Cardiac muscle cell (in vitro differentiated cells and primary cell): ENCODE measurements around the gene INAVA. TPM values are rescaled to one million over a fixed set of nuclear protein-coding genes. Genes with fewer than 3 reads are reported as not detected.

Experiments used
- DNase-seq, 2 donors: peaks; one replicate each; pipeline versions ENCODE4 v3.0.0 to v3.0.0-alpha.2; 2010 to 2017; ENCODE audit warnings: low read depth in 1 of 2, low spot score in 1 of 2
- H3K27ac ChIP-seq: fragments of 200-600 bp; sonication (generic); 2 replicates; pipeline ENCODE4 v1.5.1; 2016
- H3K27me3 ChIP-seq: fragments of 200-600 bp; sonication (generic); 2 replicates; pipeline ENCODE4 v1.6.0; 2016; ENCODE audit warnings: control low read depth
- H3K36me3 ChIP-seq: fragments of 200-600 bp; sonication (generic); 2 replicates; pipeline ENCODE4 v1.5.1; 2016; ENCODE audit warnings: control low read depth
- H3K4me1 ChIP-seq: fragments of 200-600 bp; sonication (generic); 2 replicates; pipeline ENCODE4 v1.8.1; 2017; ENCODE audit warnings: low read depth, mild to moderate bottlenecking, mixed run types
- H3K4me3 ChIP-seq: fragments of 200-600 bp; sonication (generic); 2 replicates; pipeline ENCODE4 v1.5.1; 2016; ENCODE audit warnings: mild to moderate bottlenecking
- H3K9me3 ChIP-seq: fragments of 200-600 bp; sonication (generic); 2 replicates; pipeline ENCODE4 v1.5.1; 2017; ENCODE audit warnings: low read depth, mild to moderate bottlenecking, control low read depth
- polyA plus RNA-seq: library from polyadenylated mRNA; unstranded; fragments of >200 nt; fragmentation: Nextera tagmentation; extraction: Ambion mirVana; gene quantifications from 2 replicates; pipeline ENCODE4 v1.2.1, GENCODE V29; 2016
- total RNA-seq: library from RNA; depleted of rRNA; stranded (reverse); fragments of >200 nt; gene quantifications from 2 replicates; pipeline ENCODE4 v1.2.3, GENCODE V29; 2016
- TF ChIP-seq, protein P1 (sequence below): IDR thresholded peaks from 2 replicates; pipeline ENCODE4 v1.5.1; 2012; ENCODE audit warnings: low read depth, mild to moderate bottlenecking, low read length

Gene INAVA
- total RNA-seq, result 4.9 and 37.8 TPM in 2 replicates
- 7.4 and 8.4 TPM in 2 replicates for polyA plus RNA-seq

DNA sequence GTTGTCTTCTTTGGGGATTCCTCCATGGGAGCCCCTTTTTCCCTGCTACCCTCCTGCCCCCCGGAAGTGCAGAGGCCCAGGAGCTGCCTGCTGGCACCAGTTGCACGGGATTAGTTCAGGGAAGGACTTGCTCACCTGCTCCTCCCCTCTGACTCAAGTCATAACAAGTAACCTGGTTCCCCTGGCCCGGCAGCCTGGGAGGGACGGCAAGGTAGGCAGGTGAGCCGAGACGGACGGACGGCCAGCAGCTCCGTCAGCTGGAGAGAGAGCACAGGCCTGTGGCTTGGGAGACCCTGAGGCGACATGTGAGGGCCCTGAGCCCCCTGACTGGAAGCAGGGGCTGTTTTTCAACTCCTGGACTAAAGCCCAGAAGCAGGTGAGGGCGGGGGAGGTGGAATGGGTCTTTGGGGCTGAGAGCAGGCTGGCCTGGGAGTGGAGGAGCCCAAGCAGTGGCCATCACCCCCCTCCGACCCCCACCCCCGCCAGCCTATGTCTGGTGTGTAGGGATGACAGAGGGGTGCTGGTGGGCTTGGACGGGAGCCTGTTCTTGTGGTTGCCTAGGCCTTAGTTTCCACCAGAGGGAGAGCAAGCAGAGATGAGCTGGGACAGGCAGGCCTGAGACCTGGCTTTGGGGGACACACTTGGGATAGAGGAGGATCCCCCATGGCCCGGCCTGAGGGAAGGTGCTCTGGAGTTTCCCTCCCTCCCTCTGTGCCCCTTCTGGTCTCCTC lies at the start of gene INAVA:
INAVA (plus strand) TSS at position 189 of the 731 bp plus-strand sequence. CDS start 3,501 bp downstream, outside the sequence.
- H3K9me3 ChIP-seq, result no peaks in the 10 kb centered on the region
- no peak for DNase-seq
- H3K4me1 ChIP-seq, result peaks cover 10% of the 10 kb centered on the region
- H3K27me3 ChIP-seq, result no peaks in the 10 kb centered on the region
- H3K36me3 ChIP-seq, result no peaks in the 10 kb centered on the region
- H3K27ac ChIP-seq, result no peak within 1 kb of the TSS
- H3K4me3 ChIP-seq, result no peak within 1 kb of the TSS
- TF ChIP-seq, protein P1, sequence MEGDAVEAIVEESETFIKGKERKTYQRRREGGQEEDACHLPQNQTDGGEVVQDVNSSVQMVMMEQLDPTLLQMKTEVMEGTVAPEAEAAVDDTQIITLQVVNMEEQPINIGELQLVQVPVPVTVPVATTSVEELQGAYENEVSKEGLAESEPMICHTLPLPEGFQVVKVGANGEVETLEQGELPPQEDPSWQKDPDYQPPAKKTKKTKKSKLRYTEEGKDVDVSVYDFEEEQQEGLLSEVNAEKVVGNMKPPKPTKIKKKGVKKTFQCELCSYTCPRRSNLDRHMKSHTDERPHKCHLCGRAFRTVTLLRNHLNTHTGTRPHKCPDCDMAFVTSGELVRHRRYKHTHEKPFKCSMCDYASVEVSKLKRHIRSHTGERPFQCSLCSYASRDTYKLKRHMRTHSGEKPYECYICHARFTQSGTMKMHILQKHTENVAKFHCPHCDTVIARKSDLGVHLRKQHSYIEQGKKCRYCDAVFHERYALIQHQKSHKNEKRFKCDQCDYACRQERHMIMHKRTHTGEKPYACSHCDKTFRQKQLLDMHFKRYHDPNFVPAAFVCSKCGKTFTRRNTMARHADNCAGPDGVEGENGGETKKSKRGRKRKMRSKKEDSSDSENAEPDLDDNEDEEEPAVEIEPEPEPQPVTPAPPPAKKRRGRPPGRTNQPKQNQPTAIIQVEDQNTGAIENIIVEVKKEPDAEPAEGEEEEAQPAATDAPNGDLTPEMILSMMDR, result no peak

DNA sequence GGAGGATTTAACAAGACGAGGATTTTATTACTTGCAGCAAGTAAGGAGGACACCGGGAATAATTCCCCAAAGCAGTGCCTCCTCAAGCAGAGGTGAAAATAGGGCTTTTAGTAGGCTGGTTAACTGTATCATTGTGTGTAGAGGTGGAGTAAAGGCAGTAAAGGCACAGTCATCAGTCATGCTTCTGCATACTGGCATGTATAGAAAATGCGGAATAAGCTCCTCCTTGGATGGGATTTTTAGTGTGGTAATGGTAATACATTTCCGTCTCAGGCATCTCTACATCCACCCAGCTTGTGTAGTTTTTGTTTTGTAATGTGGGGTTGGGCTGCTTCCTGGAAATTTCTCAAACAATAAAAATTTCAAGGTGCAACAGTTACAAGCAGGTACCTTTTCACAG lies 49.3 kb upstream of the INAVA start:
- no peak for DNase-seq
- Histone ChIP-seq H3K9me3 (no peaks in the 10 kb centered on the region), H3K27ac (no peak overlapping the region), H3K4me3 (no peak overlapping the region), H3K36me3 (peaks cover 50% of the 10 kb centered on the region), H3K4me1 (no peaks in the 10 kb centered on the region), H3K27me3 (no peaks in the 10 kb centered on the region)
- TF ChIP-seq, protein P1, result no peak

GRCh38 chr1:200846398-200846797 lies 48.3 kb upstream of the INAVA start:
- Histone ChIP-seq H3K27ac (no peak overlapping the region), H3K27me3 (no peaks in the 10 kb centered on the region), H3K4me3 (no peak overlapping the region), H3K36me3 (peaks cover 57% of the 10 kb centered on the region), H3K9me3 (no peaks in the 10 kb centered on the region), H3K4me1 (no peaks in the 10 kb centered on the region)
- TF ChIP-seq, protein P1, result no peak
- DNase-seq, result no peak

DNA sequence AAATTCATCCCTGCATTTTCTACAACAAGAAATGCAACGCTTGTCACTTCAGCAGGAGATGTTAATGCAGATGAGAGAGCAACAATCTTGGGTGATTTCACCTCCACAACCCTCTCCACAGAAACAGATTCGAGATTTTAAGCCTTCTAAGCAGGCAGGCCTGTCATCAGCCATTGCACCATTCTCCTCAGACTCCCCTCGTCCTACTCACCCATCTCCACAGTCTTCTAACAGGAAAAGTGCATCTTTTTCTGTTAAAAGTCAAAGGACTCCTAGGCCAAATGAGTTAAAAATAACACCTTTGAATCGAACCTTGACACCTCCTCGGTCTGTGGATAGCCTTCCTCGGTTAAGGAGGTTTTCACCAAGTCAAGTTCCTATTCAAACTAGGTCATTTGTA lies 45.3 kb upstream of the INAVA start:
- no peaks in the 10 kb centered on the region for H3K4me1 ChIP-seq
- no peaks in the 10 kb centered on the region for H3K9me3 ChIP-seq
- H3K4me3 ChIP-seq, result no peak overlapping the region
- H3K27me3 ChIP-seq, result no peaks in the 10 kb centered on the region
- H3K36me3 ChIP-seq, result peaks cover 67% of the 10 kb centered on the region
- TF ChIP-seq, protein P1, result no peak
- H3K27ac ChIP-seq, result no peak overlapping the region
- DNase-seq, result no peak

- H3K9me3 ChIP-seq, result no peaks in the 10 kb centered on the region
- H3K4me1 ChIP-seq, result no peaks in the 10 kb centered on the region
- no peaks in the 10 kb centered on the region for H3K27me3 ChIP-seq
- H3K36me3 ChIP-seq, result peaks cover 72% of the 10 kb centered on the region
- H3K4me3 ChIP-seq, result no peak overlapping the region
- H3K27ac ChIP-seq, result no peak overlapping the region
- DNase-seq, result no peak
- TF ChIP-seq, protein P1, result no peak
Observed at GRCh38 chr1:200850554-200850953, 44.1 kb upstream of the INAVA start.
